IPS-20b (cell line): ENCODE results near the gene MTA3.

Experiments used
- H3K27ac ChIP-seq: one replicate; pipeline ENCODE4 v1.5.1; 2013; ENCODE audit warnings: low read length
- H3K27me3 ChIP-seq: 2 replicates; pipeline ENCODE4 v1.6.1; 2013; ENCODE audit warnings: mild to moderate bottlenecking, low read length, inconsistent platforms; ENCODE audit not compliant: insufficient read depth
- H3K36me3 ChIP-seq: 2 replicates; pipeline ENCODE4 v1.6.1; 2013; ENCODE audit warnings: low read depth, mild to moderate bottlenecking, inconsistent platforms, low read length, moderate library complexity; ENCODE audit not compliant: insufficient read depth
- H3K4me1 ChIP-seq: 2 replicates; pipeline ENCODE4 v1.6.1; 2013; ENCODE audit warnings: mild to moderate bottlenecking, control low read depth, inconsistent platforms, low read length, moderate library complexity; ENCODE audit not compliant: insufficient read depth
- H3K4me3 ChIP-seq: 2 replicates; pipeline ENCODE4 v1.5.1; 2013; ENCODE audit warnings: mild to moderate bottlenecking, low read length, inconsistent platforms
- H3K9ac ChIP-seq: 2 replicates; pipeline ENCODE4 v1.6.1; 2013; ENCODE audit warnings: low read depth, mild to moderate bottlenecking, inconsistent platforms, low read length, moderate library complexity
- H3K9me3 ChIP-seq: 2 replicates; pipeline ENCODE4 v1.6.1; 2013; ENCODE audit warnings: mild to moderate bottlenecking, low read depth, low read length, inconsistent platforms; ENCODE audit not compliant: insufficient read depth

The MTA3 gene

GRCh38 chr2:42744545-42745082, 176.2 kb downstream of the MTA3 start:
- Histone ChIP-seq H3K4me3 (no peak overlapping the region), H3K9me3 (no peaks in the 10 kb centered on the region), H3K27me3 (no peaks in the 10 kb centered on the region), H3K9ac (no peak overlapping the region), H3K36me3 (peaks cover 8% of the 10 kb centered on the region; the same call in 1 of the 2 replicates), H3K27ac (no peak overlapping the region), H3K4me1 (no peaks in the 10 kb centered on the region)

- H3K4me1 ChIP-seq: no peaks in the 10 kb centered on the region
- no peak overlapping the region for H3K4me3 ChIP-seq
- no peaks in the 10 kb centered on the region for H3K27me3 ChIP-seq
- no peak overlapping the region for H3K9ac ChIP-seq
- H3K9me3 ChIP-seq: no peaks in the 10 kb centered on the region
- H3K27ac ChIP-seq: no peak overlapping the region
- no peaks in the 10 kb centered on the region for H3K36me3 ChIP-seq
Measured at GRCh38 chr2:42747422-42747821, 179.0 kb downstream of the MTA3 start.

DNA sequence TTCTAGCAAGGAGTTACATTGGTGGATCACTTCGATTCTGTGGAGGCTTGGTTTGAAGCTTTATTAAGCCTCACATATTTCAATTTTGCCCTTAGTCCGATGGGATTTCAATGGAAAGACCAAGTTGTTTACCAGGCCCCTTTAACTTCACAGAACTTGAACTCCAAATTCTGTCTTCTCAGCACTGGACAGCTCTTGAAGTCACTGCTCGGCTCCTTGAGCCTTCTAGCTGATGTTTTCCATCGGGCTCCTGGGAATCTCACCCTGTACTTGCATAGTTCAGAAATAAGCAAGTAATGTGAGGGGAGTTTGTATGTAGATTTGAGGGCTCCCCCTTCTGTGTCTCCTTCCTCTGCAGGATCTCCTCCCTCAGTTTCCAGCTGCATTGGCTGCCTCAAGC, 180.4 kb downstream of the MTA3 start:
- Histone ChIP-seq H3K4me3 (no peak overlapping the region), H3K9me3 (no peaks in the 10 kb centered on the region), H3K4me1 (no peaks in the 10 kb centered on the region), H3K9ac (no peak overlapping the region), H3K27me3 (no peaks in the 10 kb centered on the region), H3K27ac (no peak overlapping the region), H3K36me3 (no peaks in the 10 kb centered on the region)

DNA sequence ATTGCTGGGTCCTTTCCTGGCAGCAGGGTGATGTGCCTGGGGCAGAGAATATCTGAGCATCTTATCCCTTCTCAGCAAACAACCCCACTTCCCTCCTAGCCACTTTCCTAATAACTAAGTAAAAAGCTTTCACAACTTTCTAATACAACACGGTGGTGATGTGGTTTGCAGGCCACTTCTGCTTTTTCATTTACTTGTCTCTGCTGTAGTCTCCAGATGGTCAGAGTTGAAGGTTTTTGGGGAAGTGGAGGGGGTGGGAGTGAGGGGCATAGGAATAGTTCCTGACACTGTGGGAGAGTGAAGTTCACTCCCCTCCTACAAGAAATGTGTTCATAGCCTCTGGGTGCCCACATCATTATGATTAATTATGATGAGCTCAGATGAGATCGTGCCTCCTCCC, 183.9 kb downstream of the MTA3 start:
- H3K27ac ChIP-seq: no peak overlapping the region
- no peaks in the 10 kb centered on the region for H3K9me3 ChIP-seq
- no peak overlapping the region for H3K4me3 ChIP-seq
- H3K36me3 ChIP-seq: no peaks in the 10 kb centered on the region
- H3K27me3 ChIP-seq: no peaks in the 10 kb centered on the region
- no peaks in the 10 kb centered on the region for H3K4me1 ChIP-seq
- no peak overlapping the region for H3K9ac ChIP-seq

DNA sequence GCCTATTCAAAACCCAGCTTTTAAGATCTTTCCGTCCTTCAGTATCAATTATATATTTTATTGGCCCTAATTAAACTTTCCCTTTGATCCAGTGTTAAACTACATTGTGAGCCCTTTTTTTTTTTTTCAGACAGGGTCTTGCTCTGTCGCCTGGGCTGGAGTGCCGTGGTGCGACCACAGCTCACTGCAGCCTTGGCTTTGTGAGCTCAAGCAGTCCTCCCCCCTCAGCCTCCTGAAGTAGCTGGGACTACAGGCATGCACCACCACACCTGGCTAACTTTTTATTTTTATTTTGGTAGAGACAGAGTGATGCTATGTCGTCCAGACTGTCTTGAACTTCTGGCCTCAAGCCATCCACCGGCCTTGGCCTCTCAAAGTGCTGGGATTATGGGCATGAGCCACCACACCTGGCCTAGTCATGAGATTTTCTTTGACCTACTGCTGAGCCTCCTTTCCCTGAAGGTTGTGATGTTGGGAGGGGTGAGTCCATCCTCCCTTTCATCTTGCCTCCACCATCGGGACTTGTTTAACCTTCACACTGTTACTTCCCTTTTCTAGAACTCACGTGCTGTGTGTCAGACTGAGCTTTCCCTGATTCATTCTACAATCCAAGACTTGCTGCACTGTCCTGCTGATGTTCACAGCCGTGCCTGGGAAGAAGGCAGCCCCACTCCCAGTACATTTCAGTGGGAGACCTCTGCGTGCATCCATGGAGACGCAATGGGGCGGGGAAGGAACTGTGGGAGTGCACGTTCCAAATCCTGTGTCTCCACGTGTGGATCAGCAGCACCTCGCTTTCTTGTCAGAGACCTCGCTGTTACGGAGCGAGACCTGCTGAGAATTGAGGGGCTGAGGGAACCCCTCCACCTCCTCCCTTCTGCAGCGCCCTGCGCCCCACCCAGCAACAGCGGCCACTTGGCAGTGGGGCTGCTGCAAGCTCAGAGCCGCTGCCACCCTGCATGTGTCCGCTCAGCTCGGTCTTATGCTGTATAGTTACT, 184.7 kb downstream of the MTA3 start:
- Histone ChIP-seq H3K4me1 (no peaks in the 10 kb centered on the region), H3K27me3 (no peaks in the 10 kb centered on the region), H3K9ac (no peak overlapping the region), H3K27ac (no peak overlapping the region), H3K9me3 (no peaks in the 10 kb centered on the region), H3K4me3 (no peak overlapping the region), H3K36me3 (no peaks in the 10 kb centered on the region)

- H3K36me3 ChIP-seq: no peaks in the 10 kb centered on the region
- H3K4me1 ChIP-seq: no peaks in the 10 kb centered on the region
- no peak overlapping the region for H3K9ac ChIP-seq
- no peaks in the 10 kb centered on the region for H3K27me3 ChIP-seq
- no peak overlapping the region for H3K27ac ChIP-seq
- H3K4me3 ChIP-seq: no peak overlapping the region
- H3K9me3 ChIP-seq: no peaks in the 10 kb centered on the region
Measured at GRCh38 chr2:42754021-42754775, 185.8 kb downstream of the MTA3 start.

DNA sequence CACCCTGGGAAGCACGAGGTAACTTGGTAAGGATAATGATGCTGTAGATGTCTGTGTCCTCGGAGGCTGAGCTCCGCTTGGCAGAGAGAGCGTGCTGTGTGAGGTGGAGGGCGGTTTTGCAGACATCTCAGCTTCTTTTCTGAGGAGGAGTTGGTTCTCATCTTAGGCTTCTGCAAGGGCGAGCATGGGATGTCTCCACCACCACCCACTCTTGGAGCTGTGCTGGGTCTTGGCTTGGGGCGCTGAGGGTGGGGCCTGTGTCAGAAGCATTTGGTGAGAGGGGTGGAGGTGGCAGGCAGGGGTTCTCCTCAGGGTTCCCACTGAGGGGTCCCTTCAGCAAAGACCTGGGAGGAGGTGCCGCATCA, 186.3 kb downstream of the MTA3 start:
- H3K9ac ChIP-seq: no peak overlapping the region
- no peaks in the 10 kb centered on the region for H3K27me3 ChIP-seq
- no peak overlapping the region for H3K4me3 ChIP-seq
- no peaks in the 10 kb centered on the region for H3K36me3 ChIP-seq
- no peaks in the 10 kb centered on the region for H3K9me3 ChIP-seq
- no peaks in the 10 kb centered on the region for H3K4me1 ChIP-seq
- no peak overlapping the region for H3K27ac ChIP-seq

DNA sequence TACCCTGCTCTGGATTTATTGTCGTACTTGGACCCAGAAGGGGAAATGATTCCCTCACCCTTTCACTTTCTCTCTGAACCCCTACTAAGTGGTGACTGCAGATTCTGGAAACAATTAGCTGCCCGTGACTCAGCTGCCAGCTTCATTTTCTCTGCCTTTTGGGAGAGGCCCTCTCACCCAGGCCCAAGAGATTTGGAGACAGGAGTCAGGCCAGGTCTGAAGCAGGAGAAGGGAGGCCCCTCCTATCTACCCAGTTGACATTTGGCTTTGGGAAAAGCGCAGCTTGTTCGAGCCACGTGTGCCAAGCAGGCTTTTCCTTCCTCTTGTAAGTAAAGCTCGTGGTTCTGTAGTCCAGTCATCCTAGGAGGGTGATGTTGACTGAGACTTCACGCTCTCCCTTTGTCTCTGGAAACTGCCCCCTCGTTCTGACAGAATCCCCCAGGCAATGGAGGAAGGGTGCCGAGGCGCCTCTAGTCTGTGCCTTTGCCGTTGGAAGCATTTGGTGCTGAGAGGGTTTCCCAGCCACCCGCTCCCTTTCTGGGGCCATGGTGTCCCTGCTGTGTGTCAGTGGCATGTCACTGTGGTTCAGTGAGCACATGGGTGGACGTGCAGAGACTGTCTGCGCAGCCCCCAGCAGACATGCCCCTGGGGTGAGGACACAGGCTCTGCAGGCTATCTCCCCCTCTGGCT, 186.9 kb downstream of the MTA3 start:
- Histone ChIP-seq H3K36me3 (no peaks in the 10 kb centered on the region), H3K9me3 (no peaks in the 10 kb centered on the region), H3K9ac (no peak overlapping the region), H3K27me3 (no peaks in the 10 kb centered on the region), H3K4me1 (no peaks in the 10 kb centered on the region), H3K27ac (no peak overlapping the region), H3K4me3 (no peak overlapping the region)

GRCh38 chr2:42756150-42756775, 187.8 kb downstream of the MTA3 start:
- Histone ChIP-seq H3K4me1 (no peaks in the 10 kb centered on the region), H3K4me3 (no peak overlapping the region), H3K9me3 (no peaks in the 10 kb centered on the region), H3K9ac (no peak overlapping the region), H3K27ac (no peak overlapping the region), H3K36me3 (no peaks in the 10 kb centered on the region), H3K27me3 (no peaks in the 10 kb centered on the region)

DNA sequence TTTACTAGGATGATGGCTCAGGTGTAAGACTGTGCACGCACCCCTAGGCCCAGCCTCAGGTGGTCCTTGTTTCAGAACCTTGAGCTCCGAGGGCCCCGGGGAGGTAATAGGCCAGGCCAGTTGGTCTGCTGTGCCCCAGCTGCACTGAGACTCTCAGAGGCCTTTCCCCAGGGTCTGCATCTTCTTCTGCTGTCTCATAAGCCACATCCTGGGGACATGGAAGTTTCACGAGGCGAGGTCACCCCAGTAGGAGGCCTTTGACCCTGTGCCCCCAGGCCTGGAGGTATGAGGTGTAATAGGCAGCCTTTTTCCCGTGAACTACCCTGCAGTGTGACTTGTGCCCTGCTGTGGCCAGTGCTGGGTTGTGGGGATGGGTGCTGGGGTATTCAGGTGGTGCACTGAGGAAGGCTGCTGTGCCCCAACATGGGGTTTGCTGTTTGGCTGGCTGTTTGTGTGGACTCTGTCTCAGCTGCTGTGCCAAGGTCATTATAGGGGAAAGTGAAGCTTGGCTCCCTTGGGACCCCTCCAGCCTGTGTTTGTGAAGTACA, 188.6 kb downstream of the MTA3 start:
- no peaks in the 10 kb centered on the region for H3K4me1 ChIP-seq
- no peak overlapping the region for H3K27ac ChIP-seq
- no peaks in the 10 kb centered on the region for H3K9me3 ChIP-seq
- no peak overlapping the region for H3K9ac ChIP-seq
- no peaks in the 10 kb centered on the region for H3K27me3 ChIP-seq
- no peaks in the 10 kb centered on the region for H3K36me3 ChIP-seq
- H3K4me3 ChIP-seq: no peak overlapping the region
